H9 (cell line): Measurements from ENCODE around the gene AK5. TPM values are rescaled to one million over a fixed set of nuclear protein-coding genes. Genes with fewer than 3 reads are reported as not detected.

Source experiments
- DNase-seq: peaks from one replicate; pipeline ENCODE4 v3.0.0-alpha.2; 2017
- H2AFZ ChIP-seq: one replicate; pipeline ENCODE4 v1.6.1; 2013; ENCODE audit warnings: mild to moderate bottlenecking, low read length, control low read depth, moderate library complexity
- H2AK5ac ChIP-seq: 2 replicates; pipeline ENCODE4 v1.6.1; 2013; ENCODE audit warnings: low read length, control low read depth, mixed read lengths; ENCODE audit not compliant: insufficient read length
- H2BK120ac ChIP-seq: one replicate; pipeline ENCODE4 v1.6.1; 2013; ENCODE audit warnings: low read depth, mild to moderate bottlenecking, low read length, control low read depth, inconsistent platforms; ENCODE audit not compliant: poor library complexity, severe bottlenecking
- H2BK12ac ChIP-seq: 2 replicates; pipeline ENCODE4 v1.6.1; 2013; ENCODE audit warnings: low read length, control low read depth, mixed read lengths, low read depth; ENCODE audit not compliant: insufficient read length
- H2BK15ac ChIP-seq: 2 replicates; pipeline ENCODE4 v1.6.1; 2013; ENCODE audit warnings: low read depth, low read length, control low read depth
- H2BK20ac ChIP-seq: one replicate; pipeline ENCODE4 v1.6.1; 2013; ENCODE audit warnings: low read depth, mild to moderate bottlenecking, low read length, control low read depth, inconsistent platforms; ENCODE audit not compliant: poor library complexity, severe bottlenecking
- H2BK5ac ChIP-seq: 2 replicates; pipeline ENCODE4 v1.6.1; 2013; ENCODE audit warnings: low read length, control low read depth, mixed read lengths; ENCODE audit not compliant: insufficient read length
- H3K14ac ChIP-seq: 2 replicates; pipeline ENCODE4 v1.6.1; 2013; ENCODE audit warnings: low read length, control low read depth; ENCODE audit not compliant: insufficient read depth
- H3K18ac ChIP-seq: 2 replicates; pipeline ENCODE4 v1.6.1; 2013; ENCODE audit warnings: low read depth, mild to moderate bottlenecking, mixed read lengths, low read length, control low read depth; ENCODE audit not compliant: insufficient read length
- H3K23ac ChIP-seq: 2 replicates; pipeline ENCODE4 v1.6.1; 2013; ENCODE audit warnings: low read length, control low read depth, mixed read lengths, low read depth; ENCODE audit not compliant: insufficient read length
- H3K23me2 ChIP-seq: 2 replicates; pipeline ENCODE4 v1.6.1; 2013; ENCODE audit warnings: low read depth, mild to moderate bottlenecking, mixed read lengths, low read length, control low read depth; ENCODE audit not compliant: insufficient read length, poor library complexity, severe bottlenecking
- H3K27ac ChIP-seq: 2 replicates; pipeline ENCODE4 v1.5.1; 2013; ENCODE audit warnings: low read length, control low read depth, mixed read lengths, low read depth; ENCODE audit not compliant: insufficient read length
- H3K27me3 ChIP-seq: 2 replicates; pipeline ENCODE4 v1.6.1; 2013; ENCODE audit warnings: low read length, control low read depth, inconsistent platforms; ENCODE audit not compliant: insufficient read depth
- H3K4ac ChIP-seq: 2 replicates; pipeline ENCODE4 v1.6.1; 2013; ENCODE audit warnings: low read depth, mild to moderate bottlenecking, control low read depth, inconsistent platforms, low read length, moderate library complexity
- H3K4me1 ChIP-seq: 2 replicates; pipeline ENCODE4 v1.6.1; 2013; ENCODE audit warnings: low read length, control low read depth, inconsistent platforms; ENCODE audit not compliant: insufficient read depth
- H3K4me2 ChIP-seq: 2 replicates; pipeline ENCODE4 v1.6.1; 2013; ENCODE audit warnings: low read length, control low read depth, mixed read lengths; ENCODE audit not compliant: insufficient read length, insufficient read depth
- H3K56ac ChIP-seq: 2 replicates; pipeline ENCODE4 v1.6.1; 2013; ENCODE audit warnings: low read depth, mild to moderate bottlenecking, mixed read lengths, low read length, control low read depth; ENCODE audit not compliant: insufficient read length
- H3K79me1 ChIP-seq: 2 replicates; pipeline ENCODE4 v1.6.1; 2013; ENCODE audit warnings: low read depth, mild to moderate bottlenecking, moderate library complexity, low read length, control low read depth, inconsistent platforms; ENCODE audit not compliant: insufficient read depth, poor library complexity, severe bottlenecking
- H3K79me2 ChIP-seq: 2 replicates; pipeline ENCODE4 v1.6.1; 2013; ENCODE audit warnings: low read length, control low read depth, inconsistent platforms; ENCODE audit not compliant: insufficient read depth
- H3K9ac ChIP-seq: 2 replicates; pipeline ENCODE4 v1.6.1; 2013; ENCODE audit warnings: low read length, control low read depth, mixed read lengths; ENCODE audit not compliant: insufficient read length; ENCODE audit errors: extremely low read depth
- H3K9me3 ChIP-seq: one replicate; pipeline ENCODE4 v1.6.1; 2013; ENCODE audit warnings: low read depth, low read length, inconsistent platforms; ENCODE audit not compliant: control insufficient read depth
- H3T11ph ChIP-seq: one replicate; pipeline ENCODE4 v1.6.1; 2013; ENCODE audit warnings: mild to moderate bottlenecking, low read length, control low read depth, inconsistent platforms
- H4K20me1 ChIP-seq: one replicate; pipeline ENCODE4 v1.6.1; 2013; ENCODE audit not compliant: control insufficient read depth, insufficient read length, insufficient read depth
- H4K5ac ChIP-seq: 2 replicates; pipeline ENCODE4 v1.6.1; 2013; ENCODE audit warnings: low read depth, mild to moderate bottlenecking, mixed read lengths, low read length, control low read depth; ENCODE audit not compliant: insufficient read length
- H4K8ac ChIP-seq: replicated peaks from 2 replicates; pipeline ENCODE4 v1.6.1; 2013; ENCODE audit warnings: low read length, control low read depth, mixed read lengths, low read depth; ENCODE audit not compliant: insufficient read length
- H4K91ac ChIP-seq: 2 replicates; pipeline ENCODE4 v1.6.1; 2013; ENCODE audit warnings: low read depth, mild to moderate bottlenecking, moderate library complexity, mixed read lengths, low read length, control low read depth; ENCODE audit not compliant: insufficient read length
- H3K27ac Mint-ChIP-seq, 3 experiments: 2 replicates in 2 of 3; 3 replicates in 1 of 3; pipeline ENCODE4 v1.8.0; 2020 to 2021; ENCODE audit warnings: mixed read lengths in 3 of 3, mild to moderate bottlenecking in 1 of 3, moderate library complexity in 1 of 3
- H3K27me3 Mint-ChIP-seq: 2 replicates; pipeline ENCODE4 v1.8.0; 2021; ENCODE audit warnings: low read depth, mild to moderate bottlenecking, moderate library complexity, mixed read lengths
- H3K36me3 Mint-ChIP-seq, 3 experiments: 2 replicates in 2 of 3; 3 replicates in 1 of 3; pipeline ENCODE4 v1.8.0; 2020 to 2021; ENCODE audit warnings: low read depth in 3 of 3, mixed read lengths in 3 of 3; ENCODE audit not compliant: insufficient read depth in 1 of 3
- H3K4me1 Mint-ChIP-seq, 2 experiments: 2 replicates each; pipeline ENCODE4 v1.8.0; 2020; ENCODE audit warnings: mixed read lengths in 2 of 2
- H3K4me3 Mint-ChIP-seq, 2 experiments: 2 replicates in 1 of 2; 3 replicates in 1 of 2; pipeline ENCODE4 v1.8.0; 2020 to 2021; ENCODE audit warnings: mild to moderate bottlenecking in 2 of 2, mixed read lengths in 2 of 2, moderate library complexity in 1 of 2
- H3K9me3 Mint-ChIP-seq, 2 experiments: 2 replicates in 1 of 2; 3 replicates in 1 of 2; pipeline ENCODE4 v1.8.0; 2020; ENCODE audit warnings: mild to moderate bottlenecking in 2 of 2, mixed read lengths in 2 of 2, moderate library complexity in 1 of 2
- total RNA-seq: library from RNA; stranded (reverse); gene quantifications from 2 replicates; pipeline ENCODE4 v1.2.1, GENCODE V29; 2021
- TF ChIP-seq, protein P1 (sequence below): fragments of 200-600 bp; sonication (generic); conservative IDR thresholded peaks from 3 replicates; pipeline ENCODE4 v1.8.0; 2021; ENCODE audit warnings: antibody characterized with exemption, mild to moderate bottlenecking

Gene AK5
- total RNA-seq, 1 experiment from 2014 or later = 2.5 TPM

DNA sequence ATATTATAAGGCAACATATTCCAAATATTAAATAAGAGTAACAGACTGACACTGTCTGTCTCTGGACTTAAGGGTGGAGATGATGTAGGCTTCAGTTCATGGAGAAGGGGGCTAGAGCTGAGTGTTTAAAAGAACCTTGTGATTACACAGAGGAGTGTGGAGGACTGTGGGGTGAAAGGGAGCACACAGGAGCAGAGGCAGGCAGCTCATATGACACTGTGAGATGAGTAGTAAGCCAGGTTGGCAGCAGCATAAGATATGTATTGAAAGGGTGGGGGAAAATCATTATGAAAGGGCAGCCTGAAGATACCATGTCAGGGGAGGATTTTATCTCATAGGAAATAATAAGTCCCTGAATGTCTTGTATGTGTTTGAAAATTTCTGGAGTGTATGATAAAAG is 104.5 kb downstream of the AK5 start:
- Mint-ChIP-seq H3K4me3 (no peak overlapping the region), H3K36me3 (no peaks in the 10 kb centered on the region), H3K27ac (no peak overlapping the region), H3K4me1 (peaks cover 11 to 15% of the 10 kb centered on the region in 2 experiments), H3K9me3 (no peaks in the 10 kb centered on the region), H3K27me3 (no peaks in the 10 kb centered on the region)
- Histone ChIP-seq H3K27ac (no peak overlapping the region), H3T11ph (no peak overlapping the region), H2AK5ac (no peak overlapping the region), H4K20me1 (no peaks in the 10 kb centered on the region), H2BK20ac (no peak overlapping the region), H2BK120ac (no peak overlapping the region), H3K9ac (no peak overlapping the region), H2BK15ac (no peak overlapping the region), H3K4ac (no peak overlapping the region), H3K23me2 (no peaks in the 10 kb centered on the region), H3K18ac (no peak overlapping the region), H3K14ac (no peak overlapping the region), H3K4me2 (no peak overlapping the region), H2BK5ac (no peak overlapping the region), H2BK12ac (no peak overlapping the region), H3K56ac (no peak overlapping the region), H4K8ac (no peak overlapping the region), H4K5ac (no peak overlapping the region), H3K79me1 (no peaks in the 10 kb centered on the region), H3K4me1 (peaks cover 3% of the 10 kb centered on the region; the same call in 1 of the 2 replicates), H2AFZ (no peak overlapping the region), H3K23ac (no peak overlapping the region), H3K79me2 (no peaks in the 10 kb centered on the region), H3K9me3 (no peaks in the 10 kb centered on the region), H4K91ac (no peak overlapping the region), H3K27me3 (no peaks in the 10 kb centered on the region)
- TF ChIP-seq, protein P1, sequence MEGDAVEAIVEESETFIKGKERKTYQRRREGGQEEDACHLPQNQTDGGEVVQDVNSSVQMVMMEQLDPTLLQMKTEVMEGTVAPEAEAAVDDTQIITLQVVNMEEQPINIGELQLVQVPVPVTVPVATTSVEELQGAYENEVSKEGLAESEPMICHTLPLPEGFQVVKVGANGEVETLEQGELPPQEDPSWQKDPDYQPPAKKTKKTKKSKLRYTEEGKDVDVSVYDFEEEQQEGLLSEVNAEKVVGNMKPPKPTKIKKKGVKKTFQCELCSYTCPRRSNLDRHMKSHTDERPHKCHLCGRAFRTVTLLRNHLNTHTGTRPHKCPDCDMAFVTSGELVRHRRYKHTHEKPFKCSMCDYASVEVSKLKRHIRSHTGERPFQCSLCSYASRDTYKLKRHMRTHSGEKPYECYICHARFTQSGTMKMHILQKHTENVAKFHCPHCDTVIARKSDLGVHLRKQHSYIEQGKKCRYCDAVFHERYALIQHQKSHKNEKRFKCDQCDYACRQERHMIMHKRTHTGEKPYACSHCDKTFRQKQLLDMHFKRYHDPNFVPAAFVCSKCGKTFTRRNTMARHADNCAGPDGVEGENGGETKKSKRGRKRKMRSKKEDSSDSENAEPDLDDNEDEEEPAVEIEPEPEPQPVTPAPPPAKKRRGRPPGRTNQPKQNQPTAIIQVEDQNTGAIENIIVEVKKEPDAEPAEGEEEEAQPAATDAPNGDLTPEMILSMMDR = no peak
- no peak for DNase-seq
